Activated T-cell treated with anti-CD3 and anti-CD28 coated beads, Interleukin-2, amount 50 U/mL, for 24 hours (primary cell): Measurements from ENCODE around the gene CAPRIN2.

Experiments
- DNase-seq: peaks from one replicate; pipeline ENCODE4 v3.0.0-alpha.2; 2020
- H3K27ac Mint-ChIP-seq: 2 replicates; pipeline ENCODE4 v1.8.0; 2020; ENCODE audit warnings: mild to moderate bottlenecking, mixed read lengths
- H3K27me3 Mint-ChIP-seq: 2 replicates; pipeline ENCODE4 v1.8.0; 2020; ENCODE audit warnings: mixed read lengths
- H3K36me3 Mint-ChIP-seq: 2 replicates; pipeline ENCODE4 v1.8.0; 2020; ENCODE audit warnings: low read depth, mixed read lengths
- H3K4me1 Mint-ChIP-seq: 2 replicates; pipeline ENCODE4 v1.8.0; 2020; ENCODE audit warnings: low read depth, mixed read lengths
- H3K4me3 Mint-ChIP-seq: 2 replicates; pipeline ENCODE4 v1.8.0; 2020; ENCODE audit warnings: mild to moderate bottlenecking, moderate library complexity, mixed read lengths
- H3K9me3 Mint-ChIP-seq: 2 replicates; pipeline ENCODE4 v1.8.0; 2020; ENCODE audit warnings: mixed read lengths

CAPRIN2 gene

DNA sequence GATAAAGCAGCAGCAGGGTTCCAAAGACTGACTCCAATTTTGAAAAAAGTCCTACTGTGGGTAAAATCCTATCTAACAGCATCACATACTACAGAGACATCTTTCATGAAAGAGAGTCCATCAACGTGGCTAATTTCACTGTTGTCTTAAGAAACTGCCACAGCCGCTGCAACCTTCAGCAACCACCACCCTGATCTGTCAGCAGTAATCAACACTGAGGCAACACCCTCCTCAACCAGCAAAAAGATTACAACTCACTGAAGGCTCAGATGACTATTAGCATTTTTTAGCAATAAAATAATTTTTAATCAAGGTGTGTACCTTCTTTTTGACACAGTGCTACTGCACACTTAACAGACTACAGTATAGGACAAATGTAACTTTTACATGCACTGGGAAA, 6.6 kb downstream of the CAPRIN2 start:
- no peaks in the 10 kb centered on the region for H3K27me3 Mint-ChIP-seq
- peaks cover 30% of the 10 kb centered on the region for H3K4me1 Mint-ChIP-seq
- H3K36me3 Mint-ChIP-seq = peaks cover 30% of the 10 kb centered on the region
- no peak for DNase-seq
- H3K4me3 Mint-ChIP-seq = no peak overlapping the region
- no peak overlapping the region for H3K27ac Mint-ChIP-seq
- H3K9me3 Mint-ChIP-seq = no peaks in the 10 kb centered on the region

GRCh38 chr12:30746190-30746589, 8.6 kb downstream of the CAPRIN2 start:
- Mint-ChIP-seq H3K4me1 (peaks cover 22% of the 10 kb centered on the region), H3K27me3 (no peaks in the 10 kb centered on the region), H3K4me3 (no peak overlapping the region), H3K9me3 (no peaks in the 10 kb centered on the region), H3K27ac (no peak overlapping the region), H3K36me3 (peaks cover 30% of the 10 kb centered on the region)
- DNase-seq = no peak

DNA sequence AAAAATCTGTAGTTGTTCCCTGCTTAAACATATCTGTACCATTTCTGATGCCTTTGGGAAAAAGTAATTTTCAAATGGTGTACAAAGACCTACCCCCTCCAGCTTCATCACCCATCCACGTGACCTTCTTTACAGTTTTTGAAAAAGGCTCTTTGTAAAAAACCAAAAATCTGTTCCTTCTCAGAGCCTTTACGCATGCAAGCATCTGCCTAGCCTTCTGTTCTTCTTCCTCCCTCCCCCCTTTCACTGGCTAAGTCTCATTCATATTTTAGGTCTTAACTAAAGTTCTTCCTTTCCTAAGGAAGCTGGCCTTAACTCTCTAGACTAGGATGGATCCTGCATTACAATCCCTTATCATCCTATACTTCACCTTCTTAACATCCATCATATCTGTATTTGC, 10.4 kb downstream of the CAPRIN2 start:
- Mint-ChIP-seq H3K4me1 (peaks cover 13% of the 10 kb centered on the region), H3K9me3 (no peaks in the 10 kb centered on the region)

DNA sequence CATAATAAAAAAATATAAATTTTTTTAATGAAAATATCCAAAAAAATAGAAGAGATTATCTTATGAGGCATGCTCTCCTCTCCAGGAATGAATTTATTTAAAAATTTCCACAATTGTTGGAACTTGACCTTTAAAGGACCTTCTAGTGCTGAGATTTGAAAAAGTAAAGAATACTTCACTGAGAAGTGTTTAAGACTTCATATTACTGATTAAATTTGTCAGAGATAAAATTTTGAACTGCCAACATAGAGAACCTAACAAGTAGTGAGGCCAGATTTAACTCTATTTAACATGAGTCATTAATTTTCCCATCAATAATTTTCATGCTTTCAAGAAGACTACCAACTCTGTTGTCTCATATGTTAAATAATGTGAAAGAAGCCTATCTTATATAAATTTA, 14.5 kb downstream of the CAPRIN2 start:
- Mint-ChIP-seq H3K36me3 (peaks cover 45% of the 10 kb centered on the region), H3K9me3 (no peaks in the 10 kb centered on the region), H3K4me3 (no peak overlapping the region)

More for the DNA sequence above, 10.4 kb downstream of the CAPRIN2 start:
- Mint-ChIP-seq H3K27ac (no peak overlapping the region), H3K36me3 (peaks cover 32% of the 10 kb centered on the region), H3K27me3 (no peaks in the 10 kb centered on the region), H3K4me3 (no peak overlapping the region)
- DNase-seq = no peak

GRCh38 chr12:30739020-30739419, 15.7 kb downstream of the CAPRIN2 start:
- no peaks in the 10 kb centered on the region for H3K27me3 Mint-ChIP-seq
- DNase-seq = no peak
- H3K9me3 Mint-ChIP-seq = no peaks in the 10 kb centered on the region
- H3K4me3 Mint-ChIP-seq = no peak overlapping the region
- H3K4me1 Mint-ChIP-seq = no peaks in the 10 kb centered on the region
- H3K36me3 Mint-ChIP-seq = peaks cover 52% of the 10 kb centered on the region
- H3K27ac Mint-ChIP-seq = no peak overlapping the region

More for the DNA sequence above, 14.5 kb downstream of the CAPRIN2 start:
- Mint-ChIP-seq H3K4me1 (no peaks in the 10 kb centered on the region), H3K27ac (no peak overlapping the region), H3K27me3 (no peaks in the 10 kb centered on the region)
- DNase-seq = no peak

DNA sequence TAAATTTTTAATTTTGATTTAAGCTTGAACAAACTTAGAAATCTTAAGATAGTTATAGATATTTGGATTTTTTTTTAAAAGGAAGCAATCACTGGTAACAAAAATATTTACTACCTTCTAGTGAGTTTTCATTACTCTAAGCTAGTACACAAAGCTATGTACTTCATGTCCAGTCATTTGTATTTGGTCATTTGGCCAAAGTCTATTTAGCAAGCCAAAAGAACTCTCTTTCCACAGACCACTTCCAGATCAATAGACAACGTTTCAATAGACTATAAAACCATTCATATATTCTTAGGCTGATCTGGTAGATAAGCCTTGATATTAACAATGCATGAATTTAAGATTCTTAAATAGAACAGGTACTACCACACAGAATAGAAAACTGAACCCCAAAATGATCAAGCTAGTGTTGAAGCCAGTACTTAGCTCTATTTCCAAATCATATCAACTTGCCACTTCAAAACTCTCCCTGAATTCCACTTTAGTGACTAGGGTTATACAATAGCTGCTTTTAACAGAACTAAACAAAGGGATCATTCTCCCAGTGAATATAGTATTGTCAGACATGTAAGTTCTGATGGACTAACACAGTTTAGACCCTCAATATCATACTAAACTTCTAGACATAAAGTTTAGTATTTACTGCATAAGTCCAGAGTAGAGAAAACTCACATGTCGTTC, 21.7 kb downstream of the CAPRIN2 start:
- no peak for DNase-seq
- peaks cover 63% of the 10 kb centered on the region for H3K36me3 Mint-ChIP-seq
- no peak overlapping the region for H3K27ac Mint-ChIP-seq
- H3K4me3 Mint-ChIP-seq = no peak overlapping the region
- H3K4me1 Mint-ChIP-seq = peaks cover 1% of the 10 kb centered on the region
- H3K9me3 Mint-ChIP-seq = no peaks in the 10 kb centered on the region
- no peaks in the 10 kb centered on the region for H3K27me3 Mint-ChIP-seq

GRCh38 chr12:30730011-30730410, 24.7 kb downstream of the CAPRIN2 start:
- Mint-ChIP-seq H3K4me1 (peaks cover 9% of the 10 kb centered on the region), H3K36me3 (peaks cover 60% of the 10 kb centered on the region), H3K4me3 (no peak overlapping the region), H3K9me3 (no peaks in the 10 kb centered on the region), H3K27ac (no peak overlapping the region), H3K27me3 (no peaks in the 10 kb centered on the region)
- no peak for DNase-seq

- H3K27ac Mint-ChIP-seq = no peak overlapping the region
- H3K36me3 Mint-ChIP-seq = peaks cover 60% of the 10 kb centered on the region
- H3K9me3 Mint-ChIP-seq = no peaks in the 10 kb centered on the region
- H3K4me1 Mint-ChIP-seq = peaks cover 9% of the 10 kb centered on the region
- H3K27me3 Mint-ChIP-seq = no peaks in the 10 kb centered on the region
- H3K4me3 Mint-ChIP-seq = no peak overlapping the region
- DNase-seq = no peak
These were observed 25.2 kb downstream of the CAPRIN2 start for GRCh38 chr12:30729547-30729946.

DNA sequence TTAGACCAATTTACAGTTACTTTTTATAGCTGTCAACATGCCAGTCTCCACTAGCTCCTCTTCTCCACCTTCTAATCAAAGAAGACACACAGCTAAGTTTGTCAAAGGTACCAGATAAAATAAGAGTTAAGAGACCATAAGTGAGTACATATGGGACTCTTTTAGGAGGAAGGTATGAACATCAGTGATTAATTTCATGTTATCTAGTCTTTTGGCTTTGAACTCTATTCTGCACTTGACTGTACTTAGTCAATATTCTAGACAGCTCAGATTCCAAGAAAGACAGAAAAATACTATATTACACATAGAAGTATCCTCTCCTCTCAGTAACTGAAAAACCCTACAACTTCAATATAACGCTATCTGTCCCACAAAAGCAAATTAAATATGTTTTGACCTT, 28.1 kb downstream of the CAPRIN2 start:
- Mint-ChIP-seq H3K4me1 (peaks cover 9% of the 10 kb centered on the region), H3K9me3 (no peaks in the 10 kb centered on the region), H3K27ac (no peak overlapping the region), H3K27me3 (no peaks in the 10 kb centered on the region), H3K36me3 (peaks cover 72% of the 10 kb centered on the region), H3K4me3 (no peak overlapping the region)
- no peak for DNase-seq

DNA sequence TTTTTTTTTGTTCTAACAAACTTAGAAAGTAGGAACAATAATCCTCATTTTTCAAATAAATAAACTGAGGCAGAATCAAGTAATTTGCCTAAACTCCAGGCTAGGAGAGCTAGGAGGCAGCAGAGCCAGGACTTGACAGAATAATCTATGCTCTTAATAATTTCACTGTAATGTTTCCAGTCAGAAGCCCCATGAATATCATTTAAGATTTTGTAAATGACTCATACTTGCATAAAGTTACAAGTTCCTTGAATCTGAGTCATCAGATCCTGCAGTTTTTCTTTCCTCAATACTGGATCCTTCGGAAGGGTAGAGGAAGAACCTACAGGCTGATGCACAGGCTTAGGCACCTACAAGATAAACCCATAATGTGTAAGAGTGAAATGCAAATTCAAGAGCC, 29.0 kb downstream of the CAPRIN2 start:
- Mint-ChIP-seq H3K27ac (no peak overlapping the region), H3K4me3 (no peak overlapping the region), H3K9me3 (no peaks in the 10 kb centered on the region), H3K4me1 (peaks cover 9% of the 10 kb centered on the region), H3K27me3 (no peaks in the 10 kb centered on the region), H3K36me3 (peaks cover 71% of the 10 kb centered on the region)
- no peak for DNase-seq

DNA sequence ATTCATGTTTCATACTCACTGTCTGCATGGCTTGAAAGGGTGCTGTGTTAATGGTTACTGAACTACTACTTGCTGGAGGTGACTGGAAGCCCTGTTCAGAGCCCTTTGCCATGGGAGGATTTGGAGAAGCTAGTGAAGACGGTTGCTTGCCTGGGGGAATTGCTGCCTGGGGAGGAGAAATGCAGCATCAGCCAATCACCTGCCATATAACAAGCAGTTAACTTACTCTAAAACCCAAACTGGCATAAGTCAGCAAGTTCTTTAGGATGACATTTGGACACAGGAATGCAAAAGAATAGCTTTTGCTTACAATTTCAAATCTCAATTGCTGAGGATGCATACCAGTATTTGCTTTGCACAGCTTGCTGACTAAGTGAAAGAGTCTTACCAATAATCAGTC, 35.7 kb downstream of the CAPRIN2 start:
- DNase-seq = no peak
- H3K27me3 Mint-ChIP-seq = no peaks in the 10 kb centered on the region
- H3K9me3 Mint-ChIP-seq = no peaks in the 10 kb centered on the region
- no peak overlapping the region for H3K4me3 Mint-ChIP-seq
- H3K36me3 Mint-ChIP-seq = peaks cover 72% of the 10 kb centered on the region
- H3K4me1 Mint-ChIP-seq = no peaks in the 10 kb centered on the region
- no peak overlapping the region for H3K27ac Mint-ChIP-seq

DNA sequence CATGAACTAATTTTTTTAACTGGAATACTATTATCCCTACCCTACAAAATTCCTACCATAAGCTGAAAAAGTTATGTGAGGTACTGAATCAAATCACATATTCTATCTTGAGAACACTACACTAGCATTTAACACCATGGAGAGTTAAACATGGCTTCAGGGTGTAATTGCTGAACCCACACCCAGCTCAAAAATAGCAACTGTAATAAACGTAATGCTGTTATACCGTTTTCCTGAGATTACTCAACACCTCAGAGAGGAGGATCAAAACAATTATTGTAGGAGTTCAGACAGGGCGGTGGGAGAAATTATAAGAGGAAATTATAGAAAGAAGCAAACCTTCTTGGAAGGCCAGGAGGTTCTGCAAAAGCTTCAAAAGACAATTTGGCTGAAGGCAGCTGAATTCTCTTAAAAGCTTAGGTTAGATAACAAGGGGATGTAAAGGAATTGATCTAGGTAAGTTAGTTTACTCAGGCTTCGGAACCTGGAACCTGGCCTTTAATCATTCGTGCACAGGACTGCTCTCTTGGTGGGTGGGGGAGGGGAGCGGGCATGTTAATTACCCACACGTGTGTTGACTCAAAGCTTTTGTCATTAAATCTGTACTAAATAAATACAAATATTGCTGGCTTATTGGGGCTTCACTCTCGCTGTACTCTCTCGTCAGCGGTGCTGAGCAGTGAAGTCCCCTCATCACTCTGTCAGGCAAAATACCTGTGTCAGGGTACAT, 47.0 kb downstream of the CAPRIN2 start:
- Mint-ChIP-seq H3K27ac (no peak overlapping the region), H3K36me3 (peaks cover 29% of the 10 kb centered on the region), H3K4me3 (no peak overlapping the region), H3K4me1 (no peaks in the 10 kb centered on the region), H3K9me3 (no peaks in the 10 kb centered on the region), H3K27me3 (no peaks in the 10 kb centered on the region)
- DNase-seq = no peak

GRCh38 chr12:30706476-30706875, 48.3 kb downstream of the CAPRIN2 start:
- Mint-ChIP-seq H3K4me3 (no peak overlapping the region), H3K4me1 (no peaks in the 10 kb centered on the region), H3K27ac (no peak overlapping the region), H3K36me3 (peaks cover 22% of the 10 kb centered on the region), H3K27me3 (no peaks in the 10 kb centered on the region), H3K9me3 (no peaks in the 10 kb centered on the region)
- no peak for DNase-seq

DNA sequence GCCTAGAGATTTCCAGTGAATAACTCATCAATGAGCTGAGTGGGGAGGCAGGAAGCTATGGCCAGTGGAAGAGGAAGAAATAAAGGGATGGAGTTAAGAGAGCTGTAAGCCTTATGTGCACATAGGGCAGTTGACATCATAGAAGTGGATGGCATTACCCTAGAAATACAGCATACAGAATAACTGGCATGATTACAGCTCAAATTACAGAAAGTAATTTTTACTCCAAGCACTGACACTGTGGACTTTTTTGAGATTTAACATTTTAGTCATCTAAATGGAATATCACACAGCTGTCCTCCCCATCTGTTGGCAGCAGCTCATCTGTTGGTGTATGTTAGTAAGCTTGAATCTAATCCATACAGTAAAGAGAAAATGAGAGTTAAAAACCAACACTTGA, 53.7 kb downstream of the CAPRIN2 start:
- Mint-ChIP-seq H3K27ac (no peak overlapping the region), H3K27me3 (no peaks in the 10 kb centered on the region), H3K4me1 (peaks cover 7% of the 10 kb centered on the region), H3K36me3 (peaks cover 2% of the 10 kb centered on the region), H3K9me3 (no peaks in the 10 kb centered on the region), H3K4me3 (no peak overlapping the region)
- DNase-seq = no peak

DNA sequence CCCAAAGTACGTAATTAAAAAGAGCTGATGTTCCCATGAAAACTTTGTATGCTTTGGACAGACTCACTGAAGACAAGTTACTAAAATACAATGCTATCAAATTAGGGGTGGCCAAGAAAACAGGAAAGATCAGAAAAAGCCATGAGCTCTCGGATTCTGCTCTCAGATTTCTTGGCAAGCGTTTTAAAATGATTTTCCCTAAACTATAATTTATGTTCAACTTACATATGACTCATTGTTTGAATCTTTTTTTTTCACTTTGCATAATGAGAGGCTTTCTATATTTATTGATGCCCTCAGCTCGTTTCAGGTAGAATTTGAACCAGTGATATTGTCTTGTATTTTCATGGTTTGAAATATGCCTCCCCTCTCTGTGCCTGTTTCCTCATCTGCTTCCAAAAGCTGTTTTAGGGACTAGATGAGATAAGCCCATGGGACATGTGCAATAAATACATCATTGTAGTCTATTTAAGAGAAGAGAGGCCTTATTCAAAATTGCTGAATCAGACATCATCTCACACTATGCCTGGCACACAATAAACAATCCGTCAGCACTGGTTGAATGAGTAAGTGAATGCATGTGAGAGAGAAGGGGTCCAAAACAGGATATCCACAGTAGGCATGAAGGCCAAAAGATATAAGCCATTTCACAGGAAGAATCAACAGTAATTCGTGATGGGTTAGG, 54.4 kb downstream of the CAPRIN2 start:
- Mint-ChIP-seq H3K4me1 (peaks cover 9% of the 10 kb centered on the region), H3K27ac (no peak overlapping the region), H3K4me3 (no peak overlapping the region), H3K9me3 (no peaks in the 10 kb centered on the region), H3K27me3 (no peaks in the 10 kb centered on the region), H3K36me3 (peaks cover 7% of the 10 kb centered on the region)
- DNase-seq = no peak
